HG03280 (cell line): ENCODE results near the gene TLCD3B.
"Not testable (repeated sequence)": the region's sequence is repeated elsewhere in the genome, so short reads cannot be mapped to it uniquely, and the experiment has no call there.

Experiments used
- ATAC-seq: cut with Tn5 transposase; IDR thresholded peaks from one replicate; pipeline ENCODE4 v1.9.1; 2021; ENCODE audit warnings: mild to moderate bottlenecking, moderate library complexity; ENCODE audit not compliant: unreplicated experiment

The TLCD3B gene

GRCh38 chr16:30063278-30063892 is 32.3 kb upstream of the TLCD3B start:
- ATAC-seq: no peak

- no peak for ATAC-seq
These were observed 29.9 kb upstream of the TLCD3B start for GRCh38 chr16:30060836-30061554.

GRCh38 chr16:30060346-30060745 is 29.3 kb upstream of the TLCD3B start:
- no peak for ATAC-seq

- no peak for ATAC-seq
These were observed 24.0 kb upstream of the TLCD3B start for GRCh38 chr16:30054959-30055553.

GRCh38 chr16:30054451-30054850 is 23.4 kb upstream of the TLCD3B start:
- ATAC-seq: no peak

- ATAC-seq: no peak
These were observed 22.4 kb upstream of the TLCD3B start for GRCh38 chr16:30053376-30054015.

GRCh38 chr16:30052671-30053372 is 21.8 kb upstream of the TLCD3B start:
- ATAC-seq: peak; percentile 85

GRCh38 chr16:30051518-30051917 is 20.4 kb upstream of the TLCD3B start:
- no peak for ATAC-seq

GRCh38 chr16:30049871-30050270 is 18.8 kb upstream of the TLCD3B start:
- no peak for ATAC-seq

- ATAC-seq: no peak
These were observed 15.5 kb upstream of the TLCD3B start for GRCh38 chr16:30046588-30046987.

- no peak for ATAC-seq
These were observed 15.1 kb upstream of the TLCD3B start for GRCh38 chr16:30046178-30046577.

GRCh38 chr16:30041841-30042240 is 10.8 kb upstream of the TLCD3B start:
- ATAC-seq: no peak

- ATAC-seq: not testable (repeated sequence)
These were observed 9.6 kb upstream of the TLCD3B start for GRCh38 chr16:30040690-30041089.

GRCh38 chr16:30040221-30040620 is 9.2 kb upstream of the TLCD3B start:
- no peak for ATAC-seq

GRCh38 chr16:30033270-30033669 is 2.2 kb upstream of the TLCD3B start:
- no peak for ATAC-seq

GRCh38 chr16:30032083-30032819 is 1.2 kb upstream of the TLCD3B start:
- no peak for ATAC-seq

- ATAC-seq: no peak
These were observed 427 bp upstream of the TLCD3B start for GRCh38 chr16:30031477-30031918.

GRCh38 chr16:30030011-30030685 is 923 bp downstream of the TLCD3B start:
- no peak for ATAC-seq

GRCh38 chr16:30028438-30029076 is 2.5 kb downstream of the TLCD3B start:
- no peak for ATAC-seq
